ENCODE data around the gene OR8D4.

Gene OR8D4

DNA sequence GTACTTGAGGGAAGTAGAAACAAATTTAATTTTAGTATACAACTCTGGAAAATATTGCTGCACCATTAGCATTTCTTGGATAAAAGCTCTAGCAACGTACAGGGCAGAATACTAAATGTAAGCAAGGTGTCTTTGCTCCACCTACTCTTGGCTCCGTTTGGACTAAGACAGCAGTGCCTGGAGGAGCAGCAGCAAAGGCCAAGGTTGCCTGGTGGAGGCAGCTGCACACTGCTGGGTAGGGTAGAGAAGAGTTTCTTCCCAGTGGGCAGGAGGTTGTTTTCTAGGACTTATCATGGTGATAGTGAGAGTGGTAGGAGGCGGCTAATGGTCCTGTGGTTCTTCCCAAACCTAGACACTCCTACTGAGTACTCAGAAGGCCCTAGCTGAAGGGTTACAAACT, 2.2 kb upstream of the OR8D4 start:
- Histone ChIP-seq H4K20me1 (ENCODE audit: control insufficient read depth, insufficient read depth, low read depth, low read length) (no peaks in the 10 kb centered on the region), H3K9me3 (ENCODE audit: control insufficient read depth, insufficient read depth, low read length) (no peaks in the 10 kb centered on the region), H3K4me2 (ENCODE audit: low read length) (no peak overlapping the region), H3K4me3 (ENCODE audit: low read length) (no peak overlapping the region), H3F3A (ENCODE audit: control insufficient read depth, insufficient read depth) (no peaks in the 10 kb centered on the region), H3K9me2 (replicated peaks; ENCODE audit: control insufficient read depth, low read length) (no peaks in the 10 kb centered on the region), H3K27me3 (ENCODE audit: control insufficient read depth, low read length) (no peaks in the 10 kb centered on the region), H3K79me2 (ENCODE audit: control insufficient read depth, low read length) (no peaks in the 10 kb centered on the region), H3K4me1 (ENCODE audit: control insufficient read depth, low read length) (no peaks in the 10 kb centered on the region), H3K36me3 (ENCODE audit: control insufficient read depth, low read length) (no peaks in the 10 kb centered on the region), H3K27ac (ENCODE audit: low read depth, low read length) (no peak overlapping the region)
- no peak for TF ChIP-seq EZH2phosphoT487 (IDR thresholded peaks at IDR 0.05; ENCODE audit: borderline replicate concordance, low read length)
- TF ChIP-seq, protein P1, sequence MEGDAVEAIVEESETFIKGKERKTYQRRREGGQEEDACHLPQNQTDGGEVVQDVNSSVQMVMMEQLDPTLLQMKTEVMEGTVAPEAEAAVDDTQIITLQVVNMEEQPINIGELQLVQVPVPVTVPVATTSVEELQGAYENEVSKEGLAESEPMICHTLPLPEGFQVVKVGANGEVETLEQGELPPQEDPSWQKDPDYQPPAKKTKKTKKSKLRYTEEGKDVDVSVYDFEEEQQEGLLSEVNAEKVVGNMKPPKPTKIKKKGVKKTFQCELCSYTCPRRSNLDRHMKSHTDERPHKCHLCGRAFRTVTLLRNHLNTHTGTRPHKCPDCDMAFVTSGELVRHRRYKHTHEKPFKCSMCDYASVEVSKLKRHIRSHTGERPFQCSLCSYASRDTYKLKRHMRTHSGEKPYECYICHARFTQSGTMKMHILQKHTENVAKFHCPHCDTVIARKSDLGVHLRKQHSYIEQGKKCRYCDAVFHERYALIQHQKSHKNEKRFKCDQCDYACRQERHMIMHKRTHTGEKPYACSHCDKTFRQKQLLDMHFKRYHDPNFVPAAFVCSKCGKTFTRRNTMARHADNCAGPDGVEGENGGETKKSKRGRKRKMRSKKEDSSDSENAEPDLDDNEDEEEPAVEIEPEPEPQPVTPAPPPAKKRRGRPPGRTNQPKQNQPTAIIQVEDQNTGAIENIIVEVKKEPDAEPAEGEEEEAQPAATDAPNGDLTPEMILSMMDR (IDR thresholded peaks at IDR 0.05; ENCODE audit: low read depth, low read length, poor library complexity, severe bottlenecking) = no peak

- H3K79me2 ChIP-seq (ENCODE audit: control insufficient read depth, low read length) = no peaks in the 10 kb centered on the region
- no peaks in the 10 kb centered on the region for H4K20me1 ChIP-seq (ENCODE audit: control insufficient read depth, insufficient read depth, low read depth, low read length)
- H3F3A ChIP-seq (ENCODE audit: control insufficient read depth, insufficient read depth) = no peaks in the 10 kb centered on the region
- no peak overlapping the region for H3K4me3 ChIP-seq (ENCODE audit: low read length)
- no peaks in the 10 kb centered on the region for H3K27me3 ChIP-seq (ENCODE audit: control insufficient read depth, low read length)
- H3K4me1 ChIP-seq (ENCODE audit: control insufficient read depth, low read length) = no peaks in the 10 kb centered on the region
- no peaks in the 10 kb centered on the region for H3K9me2 ChIP-seq (replicated peaks; ENCODE audit: control insufficient read depth, low read length)
- TF ChIP-seq EZH2phosphoT487 (IDR thresholded peaks at IDR 0.05; ENCODE audit: borderline replicate concordance, low read length) = no peak
- TF ChIP-seq, protein P1 (IDR thresholded peaks at IDR 0.05; ENCODE audit: low read depth, low read length, poor library complexity, severe bottlenecking) = no peak
- H3K4me2 ChIP-seq (ENCODE audit: low read length) = no peak overlapping the region
- H3K36me3 ChIP-seq (ENCODE audit: control insufficient read depth, low read length) = no peaks in the 10 kb centered on the region
- no peak overlapping the region for H3K27ac ChIP-seq (ENCODE audit: low read depth, low read length)
- no peaks in the 10 kb centered on the region for H3K9me3 ChIP-seq (ENCODE audit: control insufficient read depth, insufficient read depth, low read length)
Measured at GRCh38 chr11:123903932-123904331, 2.0 kb downstream of the OR8D4 start.

DNA sequence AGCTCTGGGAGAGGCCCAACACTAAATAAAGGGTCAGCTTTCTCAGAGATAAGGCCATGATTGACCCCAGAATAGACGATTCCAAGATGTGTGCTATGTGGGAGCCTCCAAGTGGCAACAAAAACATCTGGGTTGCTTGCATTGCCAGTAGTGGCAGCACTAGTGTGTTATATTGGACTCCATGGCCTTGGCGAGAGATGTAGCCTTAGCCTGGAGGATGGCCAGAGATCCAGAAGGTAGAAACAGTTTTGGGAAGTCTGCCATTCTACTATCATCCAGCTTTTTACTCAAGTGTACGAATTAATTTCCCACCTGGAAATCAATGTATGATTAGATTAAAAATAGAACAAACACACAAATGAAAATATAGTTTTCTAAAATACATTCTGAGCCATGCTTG, 3.0 kb downstream of the OR8D4 start:
- Histone ChIP-seq H3K36me3 (ENCODE audit: control insufficient read depth, low read length) (no peaks in the 10 kb centered on the region), H3K79me2 (ENCODE audit: control insufficient read depth, low read length) (no peaks in the 10 kb centered on the region), H3K27me3 (ENCODE audit: control insufficient read depth, low read length) (no peaks in the 10 kb centered on the region), H3K4me3 (ENCODE audit: low read length) (no peak overlapping the region), H3K9me2 (replicated peaks; ENCODE audit: control insufficient read depth, low read length) (no peaks in the 10 kb centered on the region), H3K9me3 (ENCODE audit: control insufficient read depth, insufficient read depth, low read length) (no peaks in the 10 kb centered on the region), H4K20me1 (ENCODE audit: control insufficient read depth, insufficient read depth, low read depth, low read length) (no peaks in the 10 kb centered on the region), H3K4me1 (ENCODE audit: control insufficient read depth, low read length) (no peaks in the 10 kb centered on the region), H3K4me2 (ENCODE audit: low read length) (no peak overlapping the region), H3K27ac (ENCODE audit: low read depth, low read length) (no peak overlapping the region), H3F3A (ENCODE audit: control insufficient read depth, insufficient read depth) (no peaks in the 10 kb centered on the region)
- no peak for TF ChIP-seq EZH2phosphoT487 (IDR thresholded peaks at IDR 0.05; ENCODE audit: borderline replicate concordance, low read length)
- TF ChIP-seq, protein P1 (IDR thresholded peaks at IDR 0.05; ENCODE audit: low read depth, low read length, poor library complexity, severe bottlenecking) = no peak

- no peaks in the 10 kb centered on the region for H4K20me1 ChIP-seq (ENCODE audit: control insufficient read depth, insufficient read depth, low read depth, low read length)
- no peaks in the 10 kb centered on the region for H3K36me3 ChIP-seq (ENCODE audit: control insufficient read depth, low read length)
- no peaks in the 10 kb centered on the region for H3K9me3 ChIP-seq (ENCODE audit: control insufficient read depth, insufficient read depth, low read length)
- H3K4me2 ChIP-seq (ENCODE audit: low read length) = no peak overlapping the region
- TF ChIP-seq, protein P1 (IDR thresholded peaks at IDR 0.05; ENCODE audit: low read depth, low read length, poor library complexity, severe bottlenecking) = no peak
- TF ChIP-seq EZH2phosphoT487 (IDR thresholded peaks at IDR 0.05; ENCODE audit: borderline replicate concordance, low read length) = no peak
- no peak overlapping the region for H3K27ac ChIP-seq (ENCODE audit: low read depth, low read length)
- no peaks in the 10 kb centered on the region for H3K4me1 ChIP-seq (ENCODE audit: control insufficient read depth, low read length)
- H3K79me2 ChIP-seq (ENCODE audit: control insufficient read depth, low read length) = no peaks in the 10 kb centered on the region
- no peaks in the 10 kb centered on the region for H3K27me3 ChIP-seq (ENCODE audit: control insufficient read depth, low read length)
- H3K4me3 ChIP-seq (ENCODE audit: low read length) = no peak overlapping the region
- H3F3A ChIP-seq (ENCODE audit: control insufficient read depth, insufficient read depth) = no peaks in the 10 kb centered on the region
- H3K9me2 ChIP-seq (replicated peaks; ENCODE audit: control insufficient read depth, low read length) = no peaks in the 10 kb centered on the region
Measured at GRCh38 chr11:123905826-123906225, 3.9 kb downstream of the OR8D4 start.

All from DOHH2 (cell line).